ENCODE results near the gene TMEM222.
A peak's percentile ranks its signal among the peaks of the same experiment; 100 is the strongest.
"Not testable (repeated sequence)": the region's sequence is repeated elsewhere in the genome, so short reads cannot be mapped to it uniquely, and the experiment has no call there.

Gene TMEM222

GRCh38 chr1:27368869-27369582 is 47.1 kb downstream of the TMEM222 start:
- H3K36me3 Mint-ChIP-seq: peaks cover 7% of the 10 kb centered on the region
- H3K27ac Mint-ChIP-seq: no peak overlapping the region
- peaks cover 36% of the 10 kb centered on the region for H3K4me1 Mint-ChIP-seq
- no peaks in the 10 kb centered on the region for H3K9me3 Mint-ChIP-seq
- ATAC-seq: no peak
- H3K4me3 Mint-ChIP-seq: no peak overlapping the region
- no peak for DNase-seq (ENCODE audit: low spot score in 2 of 2)

GRCh38 chr1:27372022-27372807 is 50.3 kb downstream of the TMEM222 start:
- peaks cover 12% of the 10 kb centered on the region for H3K4me1 Mint-ChIP-seq
- H3K9me3 Mint-ChIP-seq: no peaks in the 10 kb centered on the region
- ATAC-seq (no peak), DNase-seq (ENCODE audit: low spot score in 2 of 2) (no peak)
- no peak overlapping the region for H3K4me3 Mint-ChIP-seq
- H3K36me3 Mint-ChIP-seq: no peaks in the 10 kb centered on the region
- no peak overlapping the region for H3K27ac Mint-ChIP-seq

DNA sequence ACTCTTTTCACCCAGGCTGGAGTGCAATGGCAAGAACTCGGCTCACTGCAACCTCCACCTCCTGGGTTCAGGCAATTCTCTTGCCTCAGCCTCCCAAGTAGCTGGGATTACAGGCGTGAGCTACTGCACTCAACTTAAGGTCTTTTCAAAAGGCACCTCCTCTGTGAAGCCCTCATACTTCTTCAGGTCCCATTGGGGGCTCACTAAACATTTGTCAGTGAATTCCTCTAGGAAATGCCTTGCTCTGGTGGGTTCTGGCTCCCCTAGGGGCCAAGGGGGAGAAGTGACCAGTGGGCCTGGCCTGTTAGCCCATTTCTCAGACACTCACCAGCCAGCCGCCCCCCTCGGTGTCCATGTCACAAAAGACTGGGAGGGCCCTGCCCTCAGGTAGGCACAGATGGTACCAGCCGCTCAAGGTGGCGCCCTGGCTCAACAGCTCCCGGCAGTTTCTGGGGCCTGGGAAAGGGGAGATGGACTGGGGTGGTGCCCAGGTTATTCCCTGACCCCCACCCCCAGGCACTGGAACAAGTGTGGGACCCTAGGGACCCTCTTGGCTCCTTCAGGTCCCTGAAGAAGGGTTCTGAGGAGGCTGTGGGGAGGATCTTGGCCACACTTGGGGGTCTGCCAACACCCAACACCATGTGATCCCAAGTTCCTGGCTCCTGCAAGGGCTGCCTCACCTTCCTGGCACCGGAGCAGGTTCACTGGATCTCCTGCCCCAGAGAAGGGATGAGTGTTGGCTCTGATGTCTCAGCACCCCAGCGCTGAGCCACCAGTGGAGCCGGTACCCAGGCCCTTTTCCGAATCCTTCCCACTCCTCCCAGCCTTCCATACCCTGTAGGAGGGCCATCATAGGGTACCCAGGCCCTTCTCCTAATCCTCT is 51.1 kb downstream of the TMEM222 start:
- Mint-ChIP-seq H3K4me3 (no peak overlapping the region), H3K4me1 (peaks cover 7% of the 10 kb centered on the region), H3K9me3 (no peaks in the 10 kb centered on the region), H3K36me3 (no peaks in the 10 kb centered on the region), H3K27ac (no peak overlapping the region)
- DNase-seq (ENCODE audit: low spot score in 2 of 2) (no peak), ATAC-seq (peak; percentile 27)

GRCh38 chr1:27374362-27375086 is 52.6 kb downstream of the TMEM222 start, which contains the start of gene FCN3:
FCN3 (minus strand) TSS chr1:27374824; CDS start chr1:27374818, 6 bp downstream.
- no peaks in the 10 kb centered on the region for H3K36me3 Mint-ChIP-seq
- ATAC-seq (no peak), DNase-seq (ENCODE audit: low spot score in 2 of 2) (no peak)
- H3K4me1 Mint-ChIP-seq: no peaks in the 10 kb centered on the region
- H3K9me3 Mint-ChIP-seq: no peaks in the 10 kb centered on the region
- no peak within 1 kb of the TSS for H3K27ac Mint-ChIP-seq
- no peak within 1 kb of the TSS for H3K4me3 Mint-ChIP-seq

GRCh38 chr1:27377760-27378495 is 56.0 kb downstream of the TMEM222 start:
- Mint-ChIP-seq H3K27ac (peak overlapping the region; percentile 80), H3K4me3 (no peak overlapping the region), H3K4me1 (no peaks in the 10 kb centered on the region), H3K9me3 (no peaks in the 10 kb centered on the region), H3K36me3 (no peaks in the 10 kb centered on the region)
- DNase-seq (ENCODE audit: low spot score in 2 of 2): no peak
- no peak for ATAC-seq

DNA sequence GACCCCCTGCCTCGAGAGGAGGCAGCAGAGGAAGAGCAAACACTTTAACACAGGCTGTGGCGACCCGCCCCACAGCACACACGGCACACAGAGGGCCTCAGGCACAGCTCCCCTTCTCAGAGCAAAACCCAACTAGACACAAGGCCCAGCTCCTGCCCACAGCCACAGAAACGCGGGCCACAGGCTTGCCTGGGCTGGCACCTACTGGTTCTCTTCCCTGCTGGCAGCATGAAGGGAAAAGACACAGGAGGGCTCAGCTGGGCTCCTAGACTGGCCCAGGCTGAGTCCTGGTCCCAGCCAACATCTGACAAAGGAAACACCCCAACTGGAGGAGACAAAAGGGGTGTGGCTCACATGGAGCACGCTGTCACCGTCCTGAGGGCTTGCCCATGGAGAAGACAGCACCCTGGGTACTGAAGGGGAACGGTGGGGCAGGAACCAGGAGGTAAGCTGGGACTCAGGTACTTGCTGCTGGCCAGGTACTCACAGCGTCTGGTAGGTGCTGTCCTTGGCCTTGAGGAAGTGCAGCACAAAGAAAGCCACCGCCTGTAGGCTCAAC is 57.7 kb downstream of the TMEM222 start:
- DNase-seq (ENCODE audit: low spot score in 2 of 2): no peak
- H3K27ac Mint-ChIP-seq: no peak overlapping the region

GRCh38 chr1:27380224-27380623 is 58.3 kb downstream of the TMEM222 start:
- no peak for ATAC-seq
- Mint-ChIP-seq H3K9me3 (no peaks in the 10 kb centered on the region), H3K27ac (no peak overlapping the region), H3K36me3 (no peaks in the 10 kb centered on the region), H3K4me3 (no peak overlapping the region), H3K4me1 (no peaks in the 10 kb centered on the region)
- DNase-seq (ENCODE audit: low spot score in 2 of 2): no peak

More for the DNA sequence above, 57.7 kb downstream of the TMEM222 start:
- Mint-ChIP-seq H3K36me3 (no peaks in the 10 kb centered on the region), H3K4me1 (no peaks in the 10 kb centered on the region), H3K9me3 (no peaks in the 10 kb centered on the region), H3K4me3 (no peak overlapping the region)
- no peak for ATAC-seq

DNA sequence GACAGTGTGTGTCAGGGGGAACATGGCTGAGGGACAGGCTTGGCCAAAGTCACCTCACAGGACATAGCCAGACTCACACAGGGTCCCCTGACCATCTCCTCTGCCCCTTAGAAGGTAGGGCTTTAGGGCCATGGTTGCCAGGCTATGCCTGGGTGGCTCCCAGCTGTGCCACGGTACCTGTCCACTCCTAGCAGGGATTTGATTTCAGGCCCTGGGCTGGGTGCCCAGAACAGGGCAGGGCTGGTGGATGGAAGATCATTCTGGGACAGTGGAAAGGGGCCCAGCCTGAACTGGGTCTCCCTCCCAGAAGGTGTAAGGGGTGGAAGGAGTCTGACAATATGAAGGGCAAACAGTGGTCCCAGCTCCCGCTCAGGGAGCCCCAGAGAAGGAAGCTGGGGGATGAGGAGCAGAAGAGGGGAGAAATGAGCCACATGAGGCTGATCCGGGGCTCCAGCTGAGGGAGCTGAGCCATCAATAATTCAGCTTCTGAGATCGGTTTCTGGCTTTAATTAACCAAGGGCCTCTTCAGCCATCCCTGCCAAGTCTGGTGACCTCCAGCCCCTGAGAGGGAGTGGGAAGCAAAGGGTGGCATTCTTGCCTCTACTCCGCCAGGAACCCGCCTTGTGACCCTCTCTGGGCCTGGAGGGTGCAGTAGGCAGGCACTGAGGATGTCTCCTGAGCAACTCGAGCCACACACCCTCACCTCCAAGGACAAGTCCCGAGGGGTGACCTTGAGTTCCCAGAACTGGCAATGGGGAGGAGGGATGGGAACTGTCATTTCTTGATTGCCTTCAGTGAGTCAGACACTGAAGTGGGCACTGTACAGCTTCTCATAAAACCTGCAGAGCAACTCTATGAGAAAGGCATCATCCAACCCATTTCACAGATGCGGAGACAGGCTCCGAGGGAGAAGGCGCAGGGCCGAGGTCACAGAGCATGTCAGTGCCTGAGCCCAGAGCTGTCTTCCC is 59.1 kb downstream of the TMEM222 start:
- H3K36me3 Mint-ChIP-seq: no peaks in the 10 kb centered on the region
- DNase-seq (ENCODE audit: low spot score in 2 of 2) (no peak), ATAC-seq (no peak)
- no peaks in the 10 kb centered on the region for H3K9me3 Mint-ChIP-seq
- H3K4me3 Mint-ChIP-seq: no peak overlapping the region
- no peaks in the 10 kb centered on the region for H3K4me1 Mint-ChIP-seq
- no peak overlapping the region for H3K27ac Mint-ChIP-seq

- Mint-ChIP-seq H3K9me3 (no peaks in the 10 kb centered on the region), H3K27ac (peak overlapping the region; percentile 5), H3K36me3 (no peaks in the 10 kb centered on the region), H3K4me1 (no peaks in the 10 kb centered on the region), H3K4me3 (no peak overlapping the region)
- DNase-seq (ENCODE audit: low spot score in 2 of 2) (no peak), ATAC-seq (no peak)
These were observed 60.2 kb downstream of the TMEM222 start for GRCh38 chr1:27381969-27382762.

- Mint-ChIP-seq H3K9me3 (no peaks in the 10 kb centered on the region), H3K36me3 (no peaks in the 10 kb centered on the region), H3K4me1 (no peaks in the 10 kb centered on the region), H3K27ac (peak within 1 kb of the TSS; percentile 5), H3K4me3 (no peak within 1 kb of the TSS)
- DNase-seq (ENCODE audit: low spot score in 2 of 2): no peak
- peak; percentile 38 for ATAC-seq
These were observed 61.2 kb downstream of the TMEM222 start, which contains the start of gene CD164L2 for GRCh38 chr1:27383039-27383605. CD164L2 (minus strand) TSS chr1:27383333; CDS start chr1:27383239, 94 bp downstream.

GRCh38 chr1:27383661-27384060 is 61.7 kb downstream of the TMEM222 start:
- H3K4me3 Mint-ChIP-seq: no peak overlapping the region
- no peak for ATAC-seq
- no peak overlapping the region for H3K27ac Mint-ChIP-seq
- no peak for DNase-seq (ENCODE audit: low spot score in 2 of 2)
- H3K4me1 Mint-ChIP-seq: peaks cover 4% of the 10 kb centered on the region
- no peaks in the 10 kb centered on the region for H3K9me3 Mint-ChIP-seq
- H3K36me3 Mint-ChIP-seq: no peaks in the 10 kb centered on the region

DNA sequence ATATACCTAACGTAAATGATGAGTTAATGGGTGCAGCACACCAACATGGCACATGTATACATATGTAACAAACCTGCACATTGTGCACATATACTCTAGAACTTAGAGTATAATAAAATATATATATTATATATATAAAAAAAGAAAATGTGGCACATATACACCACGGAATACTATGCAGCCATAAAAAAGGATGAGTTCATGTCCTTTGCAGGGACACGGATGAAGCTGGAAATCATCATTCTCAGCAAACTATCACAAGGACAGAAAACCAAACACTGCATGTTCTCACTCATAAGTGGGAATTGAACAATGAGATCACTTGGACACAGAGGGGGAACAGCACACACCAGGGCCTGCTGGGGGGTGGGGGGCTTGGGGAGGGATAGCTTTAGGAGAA is 62.8 kb downstream of the TMEM222 start:
- ATAC-seq, H3K9me3 Mint-ChIP-seq, H3K27ac Mint-ChIP-seq: not testable (repeated sequence)

More for the DNA sequence above, 62.8 kb downstream of the TMEM222 start:
- not testable (repeated sequence) for H3K36me3 Mint-ChIP-seq; DNase-seq (ENCODE audit: low spot score in 2 of 2); H3K4me1 Mint-ChIP-seq; H3K4me3 Mint-ChIP-seq

Data from stimulated activated effector memory CD8-positive, alpha-beta T cell treated with anti-CD3 and anti-CD28 coated beads, Interleukin-12 subunit alpha, Interleukin-12 subunit beta, amount 100 ng/mL, for 72 hours (primary cell).